Hepatocyte (in vitro differentiated cells): ENCODE measurements around the gene ZNF432. TPM values are rescaled to one million over a fixed set of nuclear protein-coding genes. Genes with fewer than 3 reads are reported as not detected.
"Not testable (repeated sequence)": the region's sequence is repeated elsewhere in the genome, so short reads cannot be mapped to it uniquely, and the experiment has no call there.

ENCODE experiments used
- DNase-seq: peaks from one replicate; pipeline ENCODE4 v3.0.0-alpha.2; 2016; ENCODE audit warnings: low spot score
- H2AFZ ChIP-seq: fragments of 200-600 bp; sonication (generic); 2 replicates; pipeline ENCODE4 v1.6.0; 2016; ENCODE audit warnings: antibody characterized with exemption, mild to moderate bottlenecking
- H3K27ac ChIP-seq: fragments of 200-600 bp; sonication (generic); 2 replicates; pipeline ENCODE4 v1.5.1; 2016; ENCODE audit warnings: mild to moderate bottlenecking
- H3K27me3 ChIP-seq: fragments of 200-600 bp; sonication (generic); 2 replicates; pipeline ENCODE4 v1.6.1; 2016
- H3K36me3 ChIP-seq: fragments of 200-600 bp; sonication (generic); replicated peaks from 2 replicates; pipeline ENCODE4 v1.5.1; 2016; ENCODE audit warnings: low read depth; ENCODE audit not compliant: insufficient read depth
- H3K4me1 ChIP-seq: fragments of 200-600 bp; sonication (generic); 2 replicates; pipeline ENCODE4 v1.5.1; 2016; ENCODE audit warnings: mild to moderate bottlenecking, moderate library complexity; ENCODE audit not compliant: insufficient read depth
- H3K4me2 ChIP-seq: fragments of 200-600 bp; sonication (generic); 2 replicates; pipeline ENCODE4 v1.6.0; 2016
- H3K4me3 ChIP-seq: fragments of 200-600 bp; sonication (generic); 2 replicates; pipeline ENCODE4 v1.5.1; 2016; ENCODE audit warnings: mild to moderate bottlenecking
- H3K79me2 ChIP-seq: fragments of 200-600 bp; sonication (generic); 2 replicates; pipeline ENCODE4 v1.6.0; 2017; ENCODE audit warnings: mild to moderate bottlenecking
- H3K9me2 ChIP-seq: fragments of 200-600 bp; sonication (generic); replicated peaks from 2 replicates; pipeline ENCODE4 v1.6.0; 2017; ENCODE audit warnings: mild to moderate bottlenecking; ENCODE audit not compliant: insufficient read depth
- H3K9me3 ChIP-seq: fragments of 200-600 bp; sonication (generic); 2 replicates; pipeline ENCODE4 v1.5.1; 2016; ENCODE audit warnings: low read depth, mild to moderate bottlenecking
- H4K20me1 ChIP-seq: fragments of 200-600 bp; sonication (generic); 2 replicates; pipeline ENCODE4 v1.6.0; 2016; ENCODE audit warnings: mild to moderate bottlenecking; ENCODE audit not compliant: insufficient read depth, poor library complexity, severe bottlenecking
- CTCF ChIP-seq: fragments of 200-600 bp; sonication (generic); IDR thresholded peaks from 2 replicates; pipeline ENCODE4 v1.5.1; 2016; ENCODE audit warnings: antibody characterized with exemption, mild to moderate bottlenecking; ENCODE audit not compliant: poor library complexity
- EZH2 ChIP-seq: fragments of 200-600 bp; sonication (generic); IDR thresholded peaks from 2 replicates; pipeline ENCODE4 v1.6.1; 2016; ENCODE audit warnings: antibody characterized with exemption, mild to moderate bottlenecking, borderline replicate concordance
- EZH2phosphoT487 ChIP-seq: fragments of 200-600 bp; sonication (generic); IDR thresholded peaks from one replicate; pipeline ENCODE4 v1.6.1; 2018; ENCODE audit warnings: antibody characterized with exemption, mild to moderate bottlenecking, low read depth, moderate library complexity; ENCODE audit not compliant: unreplicated experiment, severe bottlenecking
- WGBS: methylation state at CpG from one replicate; pipeline ENCODE4 v1.1.6; 2016; ENCODE audit warnings: low lambda C conversion rate; ENCODE audit errors: missing lambda C conversion rate; 5-methylcytosine and 5-hydroxymethylcytosine counted together
- polyA plus RNA-seq: library from polyadenylated mRNA; unstranded; fragments of >200 nt; fragmentation: Nextera tagmentation; extraction: Ambion mirVana; gene quantifications from 2 replicates; pipeline ENCODE4 v1.2.1, GENCODE V29; 2016
- total RNA-seq: library from RNA; depleted of rRNA; stranded (reverse); fragments of >200 nt; gene quantifications from 2 replicates; pipeline ENCODE4 v1.2.3, GENCODE V29; 2014

ZNF432 gene
- total and polyA plus RNA-seq, 2 experiments from 2014 or later, result 3.4 to 10.1 TPM

- H2AFZ ChIP-seq, result peak within 1 kb of the TSS; percentile 84
- H3K36me3 ChIP-seq, result peaks cover 4% of the 10 kb centered on the region
- TF ChIP-seq EZH2phosphoT487 (no peak), EZH2 (no peak), CTCF (no peak)
- H3K9me3 ChIP-seq, result peaks cover 33% of the 10 kb centered on the region
- peak within 1 kb of the TSS; percentile 98 for H3K27ac ChIP-seq
- peak; percentile 93 for DNase-seq
- H3K27me3 ChIP-seq, result no peaks in the 10 kb centered on the region
- peak within 1 kb of the TSS; percentile 76 for H3K4me2 ChIP-seq
- 2% methylated on average over 52 of the region's 53 CpGs for WGBS
- peaks cover 10% of the 10 kb centered on the region for H3K4me1 ChIP-seq
- no peaks in the 10 kb centered on the region for H4K20me1 ChIP-seq
- peak within 1 kb of the TSS; percentile 85 for H3K4me3 ChIP-seq
- H3K79me2 ChIP-seq, result peaks cover 43% of the 10 kb centered on the region
- H3K9me2 ChIP-seq, result no peaks in the 10 kb centered on the region
Measured at GRCh38 chr19:52028027-52028779, 20.4 kb downstream of the ZNF432 start, which contains the start of gene ZNF614. Gene ZNF614, minus strand, starts transcription at chr19:52028379. Its CDS starts 2,634 bp downstream, at chr19:52025745.

- H3K27ac ChIP-seq, result peak overlapping the region; percentile 98
- H3K79me2 ChIP-seq, result peaks cover 45% of the 10 kb centered on the region
- not testable (repeated sequence) for H3K36me3 ChIP-seq, H2AFZ ChIP-seq, DNase-seq, H3K4me3 ChIP-seq, H3K4me1 ChIP-seq, H3K9me2 ChIP-seq, H3K27me3 ChIP-seq, H4K20me1 ChIP-seq
- peak overlapping the region; percentile 76 for H3K4me2 ChIP-seq
- H3K9me3 ChIP-seq, result peaks cover 31% of the 10 kb centered on the region
- WGBS, result 58% methylated on average over 15 of the region's 15 CpGs
Measured at GRCh38 chr19:52026255-52026990, 22.2 kb downstream of the ZNF432 start.

GRCh38 chr19:52024478-52024877 is 24.2 kb downstream of the ZNF432 start:
- H2AFZ ChIP-seq, H3K36me3 ChIP-seq, DNase-seq, H3K4me2 ChIP-seq, H3K27ac ChIP-seq, H4K20me1 ChIP-seq, H3K27me3 ChIP-seq, H3K4me1 ChIP-seq, H3K9me2 ChIP-seq, H3K4me3 ChIP-seq: not testable (repeated sequence)
- WGBS, result 78% methylated on average over 4 of the region's 4 CpGs
- peaks cover 40% of the 10 kb centered on the region for H3K79me2 ChIP-seq
- H3K9me3 ChIP-seq, result peaks cover 43% of the 10 kb centered on the region

- Histone ChIP-seq H3K79me2 (peaks cover 33% of the 10 kb centered on the region), H3K4me2 (no peak overlapping the region), H3K9me2 (no peaks in the 10 kb centered on the region), H3K9me3 (peaks cover 63% of the 10 kb centered on the region), H3K4me1 (peaks cover 6% of the 10 kb centered on the region), H3K4me3 (no peak overlapping the region), H3K36me3 (peaks cover 9% of the 10 kb centered on the region), H3K27me3 (no peaks in the 10 kb centered on the region), H2AFZ (no peak overlapping the region), H4K20me1 (no peaks in the 10 kb centered on the region), H3K27ac (no peak overlapping the region)
- DNase-seq, result no peak
- no peak for TF ChIP-seq EZH2
- TF ChIP-seq CTCF, result no peak
- TF ChIP-seq EZH2phosphoT487, result no peak
- WGBS, result 98% methylated on average over 15 of the region's 15 CpGs
Measured at GRCh38 chr19:52022193-52022592, 26.4 kb downstream of the ZNF432 start.
